Testis (tissue), 2 donors: ENCODE measurements around the gene PSEN2.
"Not testable (repeated sequence)": the region's sequence is repeated elsewhere in the genome, so short reads cannot be mapped to it uniquely, and the experiment has no call there.

Experiments
- CTCF ChIP-seq, 3 experiments: fragments of 450-650 bp in 2 of 3; fragments of 200-600 bp in 1 of 3; sonication (generic) in 1 of 3; IDR thresholded peaks; one replicate each; pipeline ENCODE4 v1.5.1; 2016 to 2019; ENCODE audit warnings: antibody characterized with exemption in 3 of 3, mild to moderate bottlenecking in 2 of 3, moderate library complexity in 1 of 3
- POLR2A ChIP-seq: fragments of 450-650 bp; IDR thresholded peaks from one replicate; pipeline ENCODE4 v1.6.1; 2017; ENCODE audit warnings: antibody characterized with exemption, mild to moderate bottlenecking, moderate library complexity

GRCh38 chr1:226834179-226834578, 36.2 kb upstream of the PSEN2 start:
- not testable (repeated sequence) for TF ChIP-seq CTCF (IDR thresholded peaks at IDR 0.05); POLR2A
